A549 (cell line): ENCODE measurements around the gene GABBR2. TPM values are rescaled to one million over a fixed set of nuclear protein-coding genes. Genes with fewer than 3 reads are reported as not detected.

ENCODE experiments used
- ATAC-seq, 2 experiments: fragments of 200-7000 bp in 1 of 2; fragments of >200 bp in 1 of 2; cut with Nextera tagmentation in 1 of 2; cut with Tn5 transposase in 1 of 2; 3 replicates each; pipeline versions ENCODE4 v1.8.0 to v1.9.1; 2018 to 2020; ENCODE audit warnings: mild to moderate bottlenecking in 1 of 2, moderate library complexity in 1 of 2
- CTCF ChIA-PET: fragments of 300-600 bp; sonication (Branson Sonifier 250); formaldehyde crosslinking; extraction: SDS; loops from one replicate; lab custom pipeline; 2021; ENCODE audit warnings: antibody characterized with exemption, inconsistent platforms; lab: Yijun Ruan, JAX
- POLR2A ChIA-PET: fragments of 350-600 bp; formaldehyde crosslinking; extraction: SDS; loops from one replicate; lab custom pipeline; 2021; ENCODE audit warnings: antibody characterized with exemption, inconsistent platforms; lab: Yijun Ruan, JAX
- DNase-seq, 2 experiments: peaks; one replicate each; pipeline versions ENCODE4 v3.0.0 to v3.0.0-alpha.2; 2011 to 2016; ENCODE audit warnings: low read depth in 1 of 2, low spot score in 1 of 2
- FAIRE-seq: peaks from 2 replicates; lab custom pipeline; 2011; peaks lifted over from hg19 to GRCh38; lab: Jason Lieb, UNC
- H3K27ac ChIP-seq, 2 experiments: fragments of >200 bp; sonication (Bioruptor Twin); formaldehyde crosslinking; 3 replicates each; pipeline ENCODE4 v1.5.1; 2016 to 2017
- H3K4me1 ChIP-seq: fragments of >200 bp; sonication (Bioruptor Twin); formaldehyde crosslinking; 3 replicates; pipeline ENCODE4 v1.6.1; 2016
- H3K4me2 ChIP-seq: fragments of >200 bp; sonication (Bioruptor Twin); formaldehyde crosslinking; 3 replicates; pipeline ENCODE4 v1.6.1; 2016
- H3K4me3 ChIP-seq: fragments of >200 bp; sonication (Bioruptor Twin); formaldehyde crosslinking; 3 replicates; pipeline ENCODE4 v1.5.1; 2016
- H3K9me3 ChIP-seq: fragments of >200 bp; sonication (Bioruptor Twin); formaldehyde crosslinking; 3 replicates; pipeline ENCODE4 v1.6.1; 2016
- CBX2 ChIP-seq: fragments of 200-600 bp; sonication (generic); IDR thresholded peaks from 2 replicates; pipeline ENCODE4 v1.6.1; 2016; ENCODE audit warnings: low read depth, mild to moderate bottlenecking, borderline replicate concordance
- CBX8 ChIP-seq: fragments of 200-600 bp; sonication (generic); IDR thresholded peaks from 2 replicates; pipeline ENCODE4 v1.6.1; 2016
- CEBPB ChIP-seq, 2 experiments: fragments of >200 bp in 1 of 2; sonication (Bioruptor Twin) in 1 of 2; formaldehyde crosslinking in 1 of 2; IDR thresholded peaks; 2 replicates each; pipeline ENCODE4 v1.6.1; 2012 to 2016
- EP300 ChIP-seq, 2 experiments: fragments of >200 bp; sonication (Bioruptor Twin); formaldehyde crosslinking; IDR thresholded peaks; 2 replicates in 1 of 2; 3 replicates in 1 of 2; pipeline ENCODE4 v1.6.1; 2016 to 2017
- ESRRA ChIP-seq: fragments of 150-350 bp; IDR thresholded peaks from 2 replicates; pipeline ENCODE4 v1.6.1; 2014; ENCODE audit warnings: mild to moderate bottlenecking, low read length, borderline replicate concordance
- FOSB ChIP-seq: fragments of 250-450 bp; sonication (Bioruptor Pico); IDR thresholded peaks from 2 replicates; pipeline ENCODE4 v1.5.0; 2020; ENCODE audit warnings: mild to moderate bottlenecking, moderate library complexity
- FOXS1 ChIP-seq: fragments of 250-450 bp; sonication (Bioruptor Pico); IDR thresholded peaks from 2 replicates; pipeline ENCODE4 v1.5.0; 2020; ENCODE audit warnings: mild to moderate bottlenecking, moderate library complexity
- GATA3 ChIP-seq: IDR thresholded peaks from 2 replicates; pipeline ENCODE4 v1.6.1; 2012; ENCODE audit warnings: borderline replicate concordance
- JUN ChIP-seq, 2 experiments: fragments of >200 bp; sonication (Bioruptor Twin); formaldehyde crosslinking; IDR thresholded peaks; 2 replicates in 1 of 2; 3 replicates in 1 of 2; pipeline ENCODE4 v1.6.1; 2016 to 2017
- JUNB ChIP-seq: fragments of >200 bp; sonication (Bioruptor Twin); formaldehyde crosslinking; IDR thresholded peaks from 2 replicates; pipeline ENCODE4 v1.6.1; 2016
- KDM5A ChIP-seq: fragments of 200-600 bp; sonication (generic); IDR thresholded peaks from 2 replicates; pipeline ENCODE4 v1.6.1; 2016; ENCODE audit warnings: antibody characterized with exemption, mild to moderate bottlenecking
- NFE2L2 ChIP-seq: fragments of 150-350 bp; conservative IDR thresholded peaks from 2 replicates; pipeline ENCODE4 v1.6.1; 2014; ENCODE audit warnings: low read length
- PHF8 ChIP-seq: fragments of 200-600 bp; sonication (generic); IDR thresholded peaks from 2 replicates; pipeline ENCODE4 v1.6.1; 2016; ENCODE audit warnings: low read depth, mild to moderate bottlenecking, antibody characterized with exemption, moderate library complexity, borderline replicate concordance
- POLR2A ChIP-seq: IDR thresholded peaks from 2 replicates; pipeline ENCODE4 v1.6.1; 2012; ENCODE audit warnings: mild to moderate bottlenecking, low read length
- SMC3 ChIP-seq: fragments of >200 bp; sonication (Bioruptor Twin); formaldehyde crosslinking; IDR thresholded peaks from 3 replicates; pipeline ENCODE4 v1.6.1; 2018; ENCODE audit warnings: inconsistent platforms
- ZC3H11A ChIP-seq: fragments of 450-650 bp; IDR thresholded peaks from 2 replicates; pipeline ENCODE4 v1.6.1; 2014; ENCODE audit warnings: antibody characterized with exemption, mild to moderate bottlenecking
- ZFP36 ChIP-seq: fragments of 450-650 bp; IDR thresholded peaks from 2 replicates; pipeline ENCODE4 v1.6.1; 2014; ENCODE audit warnings: borderline replicate concordance; ENCODE audit not compliant: partially characterized antibody
- ZSCAN20 ChIP-seq: fragments of 250-450 bp; sonication (Bioruptor Pico); IDR thresholded peaks from 2 replicates; pipeline ENCODE4 v1.8.0; 2022; ENCODE audit warnings: mild to moderate bottlenecking, moderate library complexity
- WGBS: methylation state at CpG from one replicate; pipeline ENCODE4 v1.1.6; 2017; ENCODE audit errors: missing lambda C conversion rate; 5-methylcytosine and 5-hydroxymethylcytosine counted together
- polyA plus RNA-seq, 4 experiments: library from polyadenylated mRNA; depleted of rRNA in 3 of 4; stranded (reverse); fragments of >200 nt; fragmentation: RNase III in 1 of 4; extraction: RNeasy Plus Mini Kit Qiagen cat#74134 plus additional on column Dnase treatment in 1 of 4; gene quantifications; 2 replicates in 3 of 4; 3 replicates in 1 of 4; pipeline ENCODE4 v1.2.3, GENCODE V29; 2011 to 2017
- TF ChIP-seq, protein P1 (sequence below): IDR thresholded peaks from 2 replicates; pipeline ENCODE4 v1.6.1; 2012
- TF ChIP-seq, protein P2 (sequence below): fragments of 150-350 bp; IDR thresholded peaks from 2 replicates; pipeline ENCODE4 v1.6.1; 2014; ENCODE audit warnings: low read depth, mild to moderate bottlenecking, low read length
- TF ChIP-seq, protein P3 (sequence below): fragments of 250-450 bp; sonication (Bioruptor Pico); IDR thresholded peaks from 2 replicates; pipeline ENCODE4 v1.5.0; 2021; ENCODE audit warnings: mild to moderate bottlenecking, moderate library complexity, borderline replicate concordance

Gene GABBR2
- polyA plus RNA-seq, 2 of the 4 experiments (the other 2 are of a cell fraction) = 0.08 to 0.57 TPM

DNA sequence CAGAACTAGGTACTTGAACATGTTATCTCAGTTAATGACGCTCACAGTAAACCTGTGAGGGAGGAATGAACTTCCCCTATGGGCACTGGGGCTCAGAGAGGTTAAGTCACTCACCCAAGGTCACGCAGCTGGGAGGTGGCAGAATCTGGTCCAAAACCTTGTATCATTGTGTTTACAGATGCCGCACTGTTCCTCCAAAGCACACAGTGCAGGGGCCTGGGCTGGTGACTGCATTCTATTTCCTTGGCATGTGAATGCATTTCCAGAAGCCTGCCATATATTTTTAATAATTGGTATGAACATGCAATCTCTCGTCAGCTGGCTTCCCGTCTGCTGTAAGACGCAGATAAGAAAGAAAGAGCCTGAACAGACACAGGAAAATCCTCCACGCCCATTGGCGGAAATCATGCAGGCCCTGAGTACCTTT lies 376.3 kb downstream of the GABBR2 start:
- FAIRE-seq = no peak
- Histone ChIP-seq H3K9me3 (0 out of 3 replicates have a peak, but pooled peaks cover 2% of the 10 kb centered on the region), H3K4me1 (no peaks in the 10 kb centered on the region; the same call in 2 of the 3 replicates), H3K4me3 (no peak overlapping the region), H3K4me2 (no peak overlapping the region)
- no peak for DNase-seq
- WGBS = 66% methylated on average over 8 of the region's 8 CpGs
- ATAC-seq = no peak
- POLR2A ChIA-PET = no interaction called here
- TF ChIP-seq ZSCAN20 (CRISPR knock-in tag) (no peak), CBX8 (no peak), POLR2A (no peak), CBX2 (no peak), FOSB (CRISPR knock-in tag) (no peak), CEBPB (IDR thresholded peaks at IDR 0.05) (no peak), NFE2L2 (no peak), ZC3H11A (no peak), KDM5A (no peak), JUN (IDR thresholded peaks at IDR 0.05) (no peak)
- TF ChIP-seq, protein P1, sequence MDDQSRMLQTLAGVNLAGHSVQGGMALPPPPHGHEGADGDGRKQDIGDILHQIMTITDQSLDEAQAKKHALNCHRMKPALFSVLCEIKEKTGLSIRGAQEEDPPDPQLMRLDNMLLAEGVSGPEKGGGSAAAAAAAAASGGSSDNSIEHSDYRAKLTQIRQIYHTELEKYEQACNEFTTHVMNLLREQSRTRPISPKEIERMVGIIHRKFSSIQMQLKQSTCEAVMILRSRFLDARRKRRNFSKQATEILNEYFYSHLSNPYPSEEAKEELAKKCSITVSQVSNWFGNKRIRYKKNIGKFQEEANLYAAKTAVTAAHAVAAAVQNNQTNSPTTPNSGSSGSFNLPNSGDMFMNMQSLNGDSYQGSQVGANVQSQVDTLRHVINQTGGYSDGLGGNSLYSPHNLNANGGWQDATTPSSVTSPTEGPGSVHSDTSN = no peak
- TF ChIP-seq, protein P2, sequence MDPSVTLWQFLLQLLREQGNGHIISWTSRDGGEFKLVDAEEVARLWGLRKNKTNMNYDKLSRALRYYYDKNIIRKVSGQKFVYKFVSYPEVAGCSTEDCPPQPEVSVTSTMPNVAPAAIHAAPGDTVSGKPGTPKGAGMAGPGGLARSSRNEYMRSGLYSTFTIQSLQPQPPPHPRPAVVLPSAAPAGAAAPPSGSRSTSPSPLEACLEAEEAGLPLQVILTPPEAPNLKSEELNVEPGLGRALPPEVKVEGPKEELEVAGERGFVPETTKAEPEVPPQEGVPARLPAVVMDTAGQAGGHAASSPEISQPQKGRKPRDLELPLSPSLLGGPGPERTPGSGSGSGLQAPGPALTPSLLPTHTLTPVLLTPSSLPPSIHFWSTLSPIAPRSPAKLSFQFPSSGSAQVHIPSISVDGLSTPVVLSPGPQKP = no peak
- TF ChIP-seq, all 56 proteins: peak for 0
- CTCF ChIA-PET = interaction anchor here (1.0 to 7.8 kb wide), 2 partner anchors 18 to 19 kb away, joined by 3 to 56 read pairs; no protein-coding TSS in a partner anchor
- no peak overlapping the region for H3K27ac ChIP-seq

DNA sequence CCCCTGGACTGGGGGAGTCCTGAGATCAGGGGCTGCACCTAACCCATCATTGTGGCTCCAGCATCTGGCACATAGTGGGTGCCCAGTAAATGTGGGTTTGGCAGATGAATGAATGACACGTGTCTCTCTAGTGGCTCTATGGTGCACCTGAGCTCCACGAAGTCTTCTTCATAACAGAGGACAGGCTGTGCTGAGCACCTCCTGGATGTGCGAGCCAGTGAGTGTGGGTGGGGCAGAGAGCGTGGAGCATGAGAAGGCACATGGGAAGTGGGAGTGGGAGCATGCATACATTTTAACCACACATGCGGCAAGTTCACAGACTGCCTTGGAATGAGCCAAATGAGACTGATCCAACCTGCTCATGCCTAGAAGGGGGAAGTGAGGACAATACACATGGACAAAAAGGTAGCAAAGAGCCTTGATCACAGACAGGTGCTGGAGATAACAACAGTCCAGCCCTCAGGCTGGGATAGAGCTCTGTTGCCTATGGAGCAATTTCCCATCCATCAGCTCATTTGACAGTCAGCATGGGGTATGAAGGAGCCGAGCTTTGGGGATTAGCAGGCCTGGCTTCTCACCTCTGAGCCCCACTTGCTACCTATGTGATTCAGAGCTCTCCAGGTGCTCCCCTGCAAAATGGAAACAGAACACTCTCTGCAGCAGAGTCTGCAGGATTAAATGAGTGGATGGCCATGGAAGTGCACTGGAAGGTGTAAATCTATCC lies 377.0 kb downstream of the GABBR2 start:
- no peak for TF ChIP-seq GATA3
- Histone ChIP-seq H3K4me1 (no peaks in the 10 kb centered on the region; the same call in 2 of the 3 replicates), H3K27ac (no peak overlapping the region), H3K9me3 (no peaks in the 10 kb centered on the region), H3K4me2 (no peak overlapping the region), H3K4me3 (no peak overlapping the region)
- FAIRE-seq (no peak), ATAC-seq (no peak), DNase-seq (no peak)
- ChIA-PET CTCF (interaction anchor here (7.8 kb wide), 1 partner anchor 17 kb away, joined by 56 read pairs; no protein-coding TSS in a partner anchor), POLR2A (no interaction called here)
- 36% methylated on average over 6 of the region's 6 CpGs for WGBS

DNA sequence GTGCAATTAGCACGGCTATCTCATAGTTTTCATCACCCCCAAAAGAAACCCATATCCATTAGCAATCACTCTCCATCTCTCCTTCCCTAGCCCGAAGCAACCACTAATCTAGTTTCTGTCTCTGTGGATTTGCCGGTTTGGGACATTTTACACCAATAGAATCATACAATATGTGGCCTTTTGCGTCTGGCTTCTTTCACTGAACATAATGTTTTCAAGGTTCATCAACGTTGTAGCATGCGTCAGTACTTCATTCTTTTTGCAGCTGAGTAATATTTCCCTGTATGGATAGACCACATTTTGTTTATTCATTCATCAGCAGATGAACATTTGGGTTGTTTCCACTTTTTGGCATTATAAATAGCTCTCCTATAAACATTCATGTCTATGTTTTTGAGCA lies 377.9 kb downstream of the GABBR2 start:
- Histone ChIP-seq H3K9me3 (no peaks in the 10 kb centered on the region), H3K4me3 (no peak overlapping the region), H3K4me1 (no peaks in the 10 kb centered on the region; the same call in 2 of the 3 replicates)
- WGBS = 45% methylated on average over 6 of the region's 6 CpGs
- POLR2A ChIA-PET = interaction anchor here (0.6 kb wide), 1 partner anchor 548 kb away, joined by 4 read pairs; no protein-coding TSS in a partner anchor
- ATAC-seq (no peak), FAIRE-seq (no peak)
- TF ChIP-seq, protein P1 = no peak
- TF ChIP-seq, protein P3, sequence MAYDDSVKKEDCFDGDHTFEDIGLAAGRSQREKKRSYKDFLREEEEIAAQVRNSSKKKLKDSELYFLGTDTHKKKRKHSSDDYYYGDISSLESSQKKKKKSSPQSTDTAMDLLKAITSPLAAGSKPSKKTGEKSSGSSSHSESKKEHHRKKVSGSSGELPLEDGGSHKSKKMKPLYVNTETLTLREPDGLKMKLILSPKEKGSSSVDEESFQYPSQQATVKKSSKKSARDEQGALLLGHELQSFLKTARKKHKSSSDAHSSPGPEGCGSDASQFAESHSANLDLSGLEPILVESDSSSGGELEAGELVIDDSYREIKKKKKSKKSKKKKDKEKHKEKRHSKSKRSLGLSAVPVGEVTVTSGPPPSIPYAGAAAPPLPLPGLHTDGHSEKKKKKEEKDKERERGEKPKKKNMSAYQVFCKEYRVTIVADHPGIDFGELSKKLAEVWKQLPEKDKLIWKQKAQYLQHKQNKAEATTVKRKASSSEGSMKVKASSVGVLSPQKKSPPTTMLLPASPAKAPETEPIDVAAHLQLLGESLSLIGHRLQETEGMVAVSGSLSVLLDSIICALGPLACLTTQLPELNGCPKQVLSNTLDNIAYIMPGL (CRISPR knock-in tag) = no peak
- no peak for TF ChIP-seq CBX8
- no peak for TF ChIP-seq PHF8
- no peak for TF ChIP-seq ESRRA
- no peak for TF ChIP-seq FOXS1 (CRISPR knock-in tag)
- no peak for TF ChIP-seq EP300 (IDR thresholded peaks at IDR 0.05)
- TF ChIP-seq CEBPB (IDR thresholded peaks at IDR 0.05) = no peak
- no peak for TF ChIP-seq ZFP36
- no peak for TF ChIP-seq SMC3
- no peak for TF ChIP-seq ZC3H11A
- TF ChIP-seq ZSCAN20 (CRISPR knock-in tag) = no peak
- no peak for TF ChIP-seq JUNB
- TF ChIP-seq, all 56 proteins: peak for 0
- DNase-seq = no peak
- Histone ChIP-seq H3K4me2 (no peak overlapping the region), H3K27ac (no peak overlapping the region)
- CTCF ChIA-PET = interaction anchor here (0.8 to 7.8 kb wide), 2 partner anchors 16 to 436 kb away, joined by 3 to 56 read pairs; no protein-coding TSS in a partner anchor
